Psoas muscle (tissue), 8 donors: ENCODE measurements around the gene UMODL1. TPM values are rescaled to one million over a fixed set of nuclear protein-coding genes. Genes with fewer than 3 reads are reported as not detected.
"Not testable (repeated sequence)": the region's sequence is repeated elsewhere in the genome, so short reads cannot be mapped to it uniquely, and the experiment has no call there.

ENCODE experiments used
- ATAC-seq, 4 donors: fragments of 200-7000 bp; cut with Tn5 transposase; one replicate each; pipeline ENCODE4 v1.9.1; 2020; ENCODE audit warnings: moderate library complexity in 3 of 4, mild to moderate bottlenecking in 2 of 4
- DNase-seq, 2 donors: peaks; one replicate each; pipeline ENCODE4 v3.0.0-alpha.2; 2020
- H3K27ac ChIP-seq: fragments of 200-600 bp; one replicate; pipeline ENCODE4 v1.8.0; 2022
- H3K27me3 ChIP-seq, 3 donors: fragments of 200-600 bp in 1 of 3; one replicate each; pipeline versions ENCODE4 v1.6.1 to v1.8.0; 2013 to 2022; ENCODE audit warnings: low read length in 2 of 3, mild to moderate bottlenecking in 2 of 3, moderate library complexity in 1 of 3; ENCODE audit not compliant: insufficient read depth in 3 of 3
- H3K36me3 ChIP-seq, 2 donors: fragments of 200-600 bp in 1 of 2; one replicate each; pipeline versions ENCODE4 v1.6.1 to v1.8.0; 2013 to 2022; ENCODE audit warnings: low read depth in 1 of 2, mild to moderate bottlenecking in 1 of 2, moderate library complexity in 1 of 2; ENCODE audit not compliant: insufficient read depth in 1 of 2
- H3K4me1 ChIP-seq: fragments of 200-600 bp; one replicate; pipeline ENCODE4 v1.8.0; 2022
- H3K4me3 ChIP-seq: fragments of 200-600 bp; one replicate; pipeline ENCODE4 v1.8.0; 2022; ENCODE audit warnings: mild to moderate bottlenecking
- H3K9me3 ChIP-seq: fragments of 200-600 bp; one replicate; pipeline ENCODE4 v1.8.0; 2022
- CTCF ChIP-seq: fragments of 200-600 bp; IDR thresholded peaks from one replicate; pipeline ENCODE4 v1.8.0; 2022; ENCODE audit warnings: antibody characterized with exemption
- WGBS, 3 donors: extraction: QIAGEN DNeasy Blood & Tissue Kit; methylation state at CpG; one replicate each; pipeline versions ENCODE4 v1.1.6 to v1.1.7; 2013; 5-methylcytosine and 5-hydroxymethylcytosine counted together
- intact Hi-C, 2 donors: fragments of 100-400 bp; cut with DNase I; formaldehyde crosslinking; loops; one replicate each; pipeline versions ENCODE4 v1.11.0 to v1.14.2; 2022
- polyA plus RNA-seq, 3 donors: library from polyadenylated mRNA; stranded (reverse); fragments of 200-250 nt; gene quantifications; one replicate each; pipeline ENCODE4 v1.2.3, GENCODE V29; 2013
- total RNA-seq, 4 donors: library from RNA; stranded (reverse); fragmentation: NEBNext Ultra II Directional in 2 of 4; extraction: Animal tissue kit (Norgen Biotek cat#: 25700) in 2 of 4; gene quantifications; one replicate each; pipeline versions ENCODE4 v1.2.1 to v1.2.4, GENCODE V29; 2021 to 2023
- donor health status: healthy with polysubstance abuse.
- donor health status: DM: no; HTN: no; CAD: no; lungs with moderate emphysema.
- donor health status: Bipolar disorder and iron deficiency.
- donor health status: healthy.
- donor health status: DM: yes; HTN: yes; CAD: no.
- donor health status: DM: no; HTN: no; CAD: no.
- donor health status: DM: no; HTN: no; CAD: no.
- donor health status: DM: yes; HTN: yes; CAD: no.

UMODL1 gene
- total and polyA plus RNA-seq, 7 donors: not detected

DNA sequence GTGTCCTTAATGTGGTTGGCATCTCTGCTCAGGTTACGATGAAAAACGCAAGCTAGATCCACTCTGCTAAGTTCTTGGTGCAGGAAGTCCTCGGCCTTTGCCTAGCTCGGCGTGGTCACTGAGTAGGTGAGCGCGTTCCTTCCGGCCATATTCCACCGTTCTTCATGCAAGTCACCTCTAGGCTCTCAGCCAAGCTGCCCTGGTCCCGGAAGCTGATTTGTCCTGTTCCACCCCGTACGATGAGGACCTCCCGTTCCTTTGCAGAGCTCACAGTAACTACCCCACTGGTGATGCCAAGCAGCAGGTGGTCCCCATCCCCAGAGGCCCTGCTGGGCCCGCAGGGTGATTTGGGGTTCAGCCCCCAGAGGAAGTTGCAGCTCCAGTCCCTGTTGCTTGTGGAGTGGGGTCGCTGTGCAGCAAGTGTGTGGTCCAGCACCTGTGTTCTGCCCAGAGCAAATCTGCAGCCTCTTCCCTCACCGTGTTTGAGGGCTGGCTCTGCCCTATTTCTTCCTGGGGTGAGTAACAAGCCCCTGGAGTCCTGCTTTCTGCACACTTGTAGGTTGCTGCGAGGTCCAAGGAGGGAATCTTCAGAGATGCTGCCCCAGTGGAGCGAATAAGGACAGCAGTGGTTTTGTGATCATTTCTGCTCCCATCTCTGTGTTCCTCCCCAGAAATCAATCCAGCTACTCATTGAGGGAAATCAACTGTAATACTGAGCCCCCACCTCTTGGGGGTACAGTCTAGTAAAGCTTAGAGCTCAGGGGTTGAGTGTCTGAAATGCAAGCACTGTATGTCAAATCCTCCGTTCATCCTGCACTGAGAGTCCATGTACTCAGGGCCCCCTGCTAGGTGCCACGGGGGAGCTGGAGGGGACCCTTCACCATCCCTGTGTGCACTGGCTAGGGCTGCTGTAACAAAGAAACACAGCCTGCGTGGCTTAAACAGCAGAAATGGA is 2.3 kb downstream of the UMODL1 start:
- intact Hi-C loops: no loop called here
- TF ChIP-seq CTCF: no peak
- H3K27ac ChIP-seq: no peak overlapping the region
- no peaks in the 10 kb centered on the region for H3K36me3 ChIP-seq
- ATAC-seq: no peak
- H3K4me1 ChIP-seq: no peaks in the 10 kb centered on the region
- H3K9me3 ChIP-seq: no peaks in the 10 kb centered on the region
- DNase-seq: peak in 1 of 2 donors; percentile 15
- WGBS, 3 donors: 59 to 63% (median 60%) methylated on average over 21 of the region's 21 CpGs
- peaks cover 0 to 30% (median 2%) of the 10 kb centered on the region in 3 donors for H3K27me3 ChIP-seq
- no peak overlapping the region for H3K4me3 ChIP-seq

DNA sequence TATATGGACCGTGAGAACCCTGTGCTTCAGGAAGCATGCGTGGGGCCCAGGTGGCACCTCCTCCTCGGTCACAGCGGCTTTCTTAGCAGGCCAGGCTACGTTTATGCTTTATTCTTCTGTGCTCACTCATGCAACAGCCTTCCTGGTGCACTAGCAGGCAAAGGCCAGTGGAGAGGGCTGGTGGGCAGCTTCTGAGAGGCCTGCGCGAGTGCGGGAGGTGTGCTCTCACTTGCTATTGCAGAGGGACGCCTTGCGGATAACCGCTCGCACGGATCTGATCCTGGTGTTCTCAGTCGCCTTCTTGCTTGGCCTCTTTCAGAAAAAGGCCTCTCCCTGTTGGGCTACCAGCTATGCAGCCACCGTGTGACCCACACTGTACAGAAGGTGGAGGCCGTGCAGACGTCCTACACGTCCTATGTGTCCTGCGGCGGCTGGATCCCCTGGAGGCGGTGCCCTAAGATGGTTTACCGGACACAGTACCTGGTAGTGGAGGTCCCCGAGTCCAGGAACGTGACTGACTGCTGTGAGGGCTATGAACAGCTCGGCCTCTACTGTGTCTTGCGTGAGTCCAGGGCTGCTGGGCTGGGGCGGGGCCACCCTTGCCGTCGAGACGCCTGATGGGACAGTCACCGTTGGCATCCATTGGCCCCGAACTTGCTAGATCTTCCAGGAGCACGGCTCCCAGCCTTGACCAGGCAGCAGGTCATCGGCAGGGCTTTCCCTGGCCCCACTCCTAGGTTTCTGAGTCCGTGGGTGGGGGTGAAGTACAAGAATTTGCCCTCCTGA is 4.8 kb downstream of the UMODL1 start:
- Histone ChIP-seq H3K27ac (no peak overlapping the region), H3K36me3 (no peaks in the 10 kb centered on the region), H3K27me3 (peaks cover 0 to 15% (median 4%) of the 10 kb centered on the region in 3 donors), H3K9me3 (no peaks in the 10 kb centered on the region), H3K4me3 (no peak overlapping the region), H3K4me1 (no peaks in the 10 kb centered on the region)
- DNase-seq: peak in 1 of 2 donors; percentile 33
- TF ChIP-seq CTCF: no peak
- intact Hi-C loops: no loop called here
- 89 to 92% (median 91%) methylated on average over 35 of the region's 35 CpGs for WGBS, 3 donors
- no peak for ATAC-seq

DNA sequence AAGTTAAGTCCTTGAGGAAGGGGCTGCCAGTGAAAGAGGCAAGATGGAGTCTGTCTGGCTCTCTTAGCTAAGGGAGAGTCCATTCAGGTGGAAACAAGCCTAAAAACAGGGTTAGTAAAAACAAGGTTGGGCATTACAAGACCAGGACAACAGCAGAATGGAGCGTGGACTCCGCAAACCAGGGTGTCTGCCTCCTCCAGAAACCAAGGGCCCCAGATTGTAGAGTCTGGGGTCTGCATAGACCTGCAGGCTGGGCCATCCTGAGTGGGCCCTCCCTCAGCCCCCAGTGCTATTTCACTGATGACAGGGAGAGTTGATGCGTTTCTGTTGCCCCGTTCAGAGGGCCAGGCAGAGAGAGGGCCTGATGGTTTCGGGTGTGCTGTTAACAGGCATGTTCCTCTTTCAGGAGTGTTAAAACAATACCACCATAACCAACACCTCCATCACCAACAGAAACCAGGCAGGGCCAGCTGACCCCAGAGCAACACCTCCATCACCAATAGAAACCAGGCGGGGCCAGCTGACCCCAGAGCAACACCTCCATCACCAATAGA is 6.6 kb downstream of the UMODL1 start:
- H3K4me1 ChIP-seq, H3K36me3 ChIP-seq, intact Hi-C loops, H3K9me3 ChIP-seq, H3K27ac ChIP-seq, DNase-seq, ATAC-seq, H3K4me3 ChIP-seq: not testable (repeated sequence)
- peaks cover 0 to 11% (median 4%) of the 10 kb centered on the region in 3 donors for H3K27me3 ChIP-seq
- 94 to 99% (median 94%) methylated on average over 6 of the region's 6 CpGs for WGBS, 3 donors

- H3K36me3 ChIP-seq, DNase-seq, H3K9me3 ChIP-seq, H3K4me3 ChIP-seq, intact Hi-C loops, ATAC-seq, H3K27me3 ChIP-seq, H3K27ac ChIP-seq, H3K4me1 ChIP-seq: not testable (repeated sequence)
- 82 to 92% (median 87%) methylated on average over 5 to 8 of the region's 10 CpGs for WGBS, 3 donors
These were observed 7.3 kb downstream of the UMODL1 start for GRCh38 chr21:42078247-42079007.
